Stimulated activated CD4-positive, alpha-beta T cell treated with anti-CD3 and anti-CD28 coated beads, Interleukin-4, amount 100 ng/mL, for 24 hours (primary cell): ENCODE measurements around the gene MYCBP.
"Not testable (repeated sequence)": the region's sequence is repeated elsewhere in the genome, so short reads cannot be mapped to it uniquely, and the experiment has no call there.

ENCODE experiments used
- DNase-seq: peaks from one replicate; pipeline ENCODE4 v3.0.0-alpha.2; 2020

MYCBP gene

GRCh38 chr1:38873027-38873969, at the start of gene MYCBP:
Gene MYCBP, minus strand, starts transcription at chr1:38873348. Its CDS starts 43 bp downstream, at chr1:38873305.
- peak; percentile 96 for DNase-seq

GRCh38 chr1:38919130-38919529, 46.0 kb upstream of the MYCBP start:
- no peak for DNase-seq

- DNase-seq: no peak
Observed at GRCh38 chr1:38918568-38918967, 45.4 kb upstream of the MYCBP start.

DNA sequence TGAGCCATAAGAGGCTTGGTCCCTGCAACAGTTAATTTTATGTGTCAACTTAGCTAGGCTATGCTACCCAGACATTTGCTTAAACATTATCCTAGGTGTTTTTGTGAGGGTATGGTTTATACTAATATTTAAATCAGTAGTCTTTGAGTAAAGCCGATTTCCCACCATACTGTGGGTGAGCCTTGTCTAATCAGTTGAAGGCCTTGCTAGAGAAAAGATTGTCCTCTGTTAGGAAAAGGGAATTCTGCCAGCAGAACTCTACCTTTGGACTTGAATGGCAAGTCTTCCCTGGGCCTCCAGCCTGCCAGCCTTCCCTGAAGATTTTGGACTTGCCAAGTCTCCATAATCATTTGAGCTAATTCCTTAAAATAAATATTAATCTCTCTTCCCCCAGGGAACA, 44.6 kb upstream of the MYCBP start:
- no peak for DNase-seq

GRCh38 chr1:38917337-38917736, 44.2 kb upstream of the MYCBP start:
- DNase-seq: no peak

GRCh38 chr1:38915352-38915948, 42.3 kb upstream of the MYCBP start:
- peak; percentile 24 for DNase-seq

DNA sequence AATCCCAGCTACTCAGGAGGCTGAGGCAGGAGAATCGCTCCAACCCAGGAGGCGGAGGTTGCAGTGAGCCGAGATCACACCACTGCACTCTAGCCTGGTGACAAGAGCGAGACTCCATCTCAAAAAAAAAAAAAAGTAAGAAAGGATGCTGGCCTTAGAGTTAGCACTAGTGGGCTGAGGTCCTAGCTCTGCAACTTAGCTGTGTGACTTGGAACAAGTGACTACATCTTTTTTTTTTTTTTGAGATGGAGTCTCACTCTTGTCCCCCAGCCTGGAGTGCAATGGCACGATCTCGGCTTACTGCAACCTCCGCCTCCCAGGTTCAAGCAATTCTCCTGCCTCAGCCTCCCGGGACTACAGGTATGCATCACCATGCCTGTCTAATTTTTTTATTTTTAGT, 41.8 kb upstream of the MYCBP start:
- DNase-seq: not testable (repeated sequence)

DNA sequence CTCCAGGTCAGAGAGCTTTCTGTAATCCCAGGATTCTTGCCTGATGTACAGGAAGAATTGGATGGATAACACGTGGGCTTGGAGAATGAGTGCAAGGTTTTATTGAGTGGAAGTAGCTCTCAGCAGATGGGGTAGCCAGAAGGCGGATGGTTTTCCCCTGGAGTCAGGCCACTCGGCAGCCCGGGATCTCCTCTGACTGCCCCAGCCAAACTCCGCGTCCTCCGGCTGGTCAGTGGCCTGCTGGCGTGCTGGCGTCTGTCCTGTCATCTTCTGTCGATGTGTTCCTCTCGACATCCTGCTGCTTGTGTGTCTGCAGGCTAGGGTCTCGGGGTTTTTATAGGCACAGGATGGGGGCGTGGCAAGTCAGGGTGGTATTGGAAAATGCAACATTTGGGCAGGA, 35.7 kb upstream of the MYCBP start:
- DNase-seq: no peak

DNA sequence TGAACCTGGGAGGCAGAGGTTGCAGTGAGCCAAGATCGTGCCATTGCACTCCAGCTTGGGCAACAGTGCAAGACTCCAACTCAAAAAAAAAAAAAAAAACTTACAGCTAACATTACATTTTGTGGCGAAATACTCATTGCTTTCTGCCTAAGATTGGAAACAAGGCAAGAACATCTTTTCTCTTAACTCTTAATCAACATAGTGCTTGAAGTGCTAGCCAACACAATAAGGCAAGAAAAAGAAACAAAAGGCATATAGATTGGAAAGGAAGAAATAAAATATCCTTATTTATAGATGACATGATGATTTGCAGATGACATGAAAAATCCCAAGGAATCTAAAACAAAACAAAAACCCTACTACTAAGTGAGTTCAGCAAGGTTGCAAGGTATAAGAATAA, 32.8 kb upstream of the MYCBP start:
- DNase-seq: no peak

GRCh38 chr1:38899560-38899959, 26.4 kb upstream of the MYCBP start:
- DNase-seq: no peak

DNA sequence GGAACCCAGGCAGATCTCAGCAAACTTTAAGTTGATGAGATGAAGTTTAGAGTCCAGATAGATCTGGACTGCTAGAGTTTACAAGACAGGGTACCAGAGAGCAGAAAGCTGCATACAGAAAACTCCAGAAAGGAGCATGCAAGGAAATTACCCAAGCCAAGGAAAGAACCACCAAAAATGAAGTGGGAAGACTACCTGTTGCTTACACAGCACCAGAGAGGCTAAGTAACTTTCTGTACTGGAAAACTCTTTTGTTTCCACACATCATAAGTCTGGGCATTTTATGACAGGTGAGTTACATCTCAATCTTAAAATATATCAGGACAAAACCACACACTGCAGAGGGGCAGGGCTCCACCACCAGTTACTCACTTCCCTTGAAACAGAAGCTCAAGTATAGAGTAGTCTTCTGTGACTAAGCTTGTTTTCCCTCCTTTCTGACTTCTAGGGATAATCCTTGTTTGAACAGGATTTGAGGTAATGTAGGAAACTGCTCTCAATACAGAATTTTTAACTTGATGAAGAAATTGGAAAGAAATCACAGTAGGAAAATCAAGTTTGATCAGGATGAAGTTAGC, 25.6 kb upstream of the MYCBP start:
- DNase-seq: no peak

GRCh38 chr1:38896169-38896568, 23.0 kb upstream of the MYCBP start:
- DNase-seq: no peak

- DNase-seq: no peak
Observed at GRCh38 chr1:38892976-38893375, 19.8 kb upstream of the MYCBP start.

DNA sequence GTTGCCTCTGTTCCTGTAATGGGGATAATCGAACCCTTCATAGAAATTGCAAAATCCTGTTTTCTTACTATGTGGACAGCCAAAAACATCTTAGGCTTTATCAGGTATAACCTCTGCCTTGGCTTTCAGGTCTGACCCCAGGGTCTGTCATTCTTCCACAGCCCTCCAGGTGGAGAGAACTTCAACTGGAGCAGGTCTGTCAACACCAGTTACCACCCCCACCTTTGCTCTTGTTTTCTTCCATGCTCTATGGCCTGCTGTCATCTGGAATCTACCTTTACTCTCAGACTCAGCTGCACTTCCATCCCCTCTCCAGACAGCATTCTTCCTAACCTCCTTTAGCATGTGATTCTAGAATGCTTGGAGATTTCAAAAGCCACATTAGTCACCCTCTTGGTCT, 18.6 kb upstream of the MYCBP start:
- DNase-seq: no peak

DNA sequence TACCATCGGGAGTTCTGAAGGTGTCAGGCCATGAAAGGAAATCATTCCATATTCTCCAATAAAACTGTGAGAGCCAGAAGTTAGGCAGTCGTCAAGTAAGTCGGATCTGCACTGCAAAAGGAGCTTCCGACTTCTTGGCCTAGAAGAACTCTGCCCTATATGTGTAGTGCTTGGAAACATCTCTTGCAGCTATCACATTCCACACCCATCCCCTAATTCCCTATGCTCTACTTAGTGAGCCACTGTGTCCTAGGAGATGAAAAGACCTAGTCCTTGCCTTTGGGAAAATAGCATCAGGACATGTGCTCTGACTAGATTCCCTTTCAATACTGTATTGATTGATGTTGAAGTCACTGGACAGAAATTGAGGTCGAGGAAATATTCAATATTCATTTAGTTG, 16.4 kb upstream of the MYCBP start:
- no peak for DNase-seq

- DNase-seq: no peak
Observed at GRCh38 chr1:38888423-38889333, 15.5 kb upstream of the MYCBP start.

DNA sequence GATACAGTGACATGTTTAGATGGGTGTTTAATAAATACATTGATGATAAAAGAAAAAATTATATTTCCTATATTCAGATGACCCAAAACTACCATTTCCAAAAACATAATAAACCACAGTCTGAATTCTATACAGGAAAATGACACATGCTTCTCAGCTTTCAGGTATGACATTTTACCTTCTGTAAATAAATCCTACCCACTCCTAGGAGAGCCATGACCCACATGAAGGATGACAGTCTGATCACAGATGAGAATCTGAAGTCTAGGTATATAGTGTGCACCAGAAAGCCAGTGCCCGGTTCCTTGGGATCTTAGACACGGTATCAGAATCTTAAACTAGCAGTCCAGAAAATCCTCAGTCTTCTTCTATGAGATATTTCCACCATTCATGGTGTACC, 11.9 kb upstream of the MYCBP start:
- DNase-seq: no peak

DNA sequence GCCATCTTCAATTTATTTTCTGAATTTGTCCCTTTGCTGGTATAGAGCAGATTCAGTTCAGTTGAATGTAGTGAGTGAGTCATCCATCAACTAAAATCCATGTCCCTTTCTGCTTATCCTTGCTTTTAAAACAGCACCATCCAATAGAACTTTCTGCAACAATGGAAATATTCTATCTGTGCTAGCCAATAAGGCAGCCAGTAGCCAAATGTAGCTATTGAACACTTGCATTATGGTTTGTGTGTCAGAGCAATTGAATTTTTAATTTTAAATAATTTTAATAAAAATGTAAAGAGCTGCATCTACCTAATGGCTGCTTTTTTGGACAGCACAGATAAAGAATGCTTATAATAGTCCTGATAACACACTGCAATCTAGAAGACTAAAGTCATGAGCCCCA, 8.3 kb upstream of the MYCBP start, which contains the start of gene GJA9:
Gene GJA9 (minus strand): TSS at position 101 of the 400 bp plus-strand sequence. CDS start 5,489 bp downstream, outside the sequence.
- no peak for DNase-seq

GRCh38 chr1:38875811-38876210, 2.7 kb upstream of the MYCBP start:
- DNase-seq: no peak

DNA sequence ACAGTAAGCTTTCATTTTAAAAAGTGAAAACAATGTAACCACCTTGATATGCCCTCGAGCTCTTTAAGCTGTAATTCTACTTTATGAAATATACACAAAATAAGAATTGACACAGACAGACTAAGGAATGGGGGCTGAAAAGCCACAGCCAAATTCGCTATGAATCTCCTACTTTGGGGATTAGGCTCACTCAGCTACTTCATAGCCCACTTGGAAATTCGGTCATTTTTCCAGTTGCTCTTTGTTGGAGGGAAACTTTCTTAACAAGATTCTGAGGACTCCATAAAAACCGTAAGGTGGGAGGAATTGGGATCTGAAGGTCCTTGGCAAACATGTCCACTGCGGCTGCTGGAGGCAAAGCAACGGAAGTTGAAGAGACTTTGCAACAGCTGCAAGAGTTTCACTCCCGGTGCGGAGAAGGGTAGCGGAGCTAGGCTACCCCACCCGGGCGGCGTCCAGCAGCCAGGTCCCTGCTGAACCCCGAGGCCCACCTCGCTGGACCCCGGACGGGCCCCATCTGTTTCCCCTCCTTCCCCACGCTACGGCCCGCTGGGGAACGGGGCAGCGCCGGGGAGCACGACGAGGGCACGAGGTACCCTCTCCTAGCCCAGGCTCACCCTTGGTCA, 634 bp downstream of the MYCBP start:
- DNase-seq: peak; percentile 46

DNA sequence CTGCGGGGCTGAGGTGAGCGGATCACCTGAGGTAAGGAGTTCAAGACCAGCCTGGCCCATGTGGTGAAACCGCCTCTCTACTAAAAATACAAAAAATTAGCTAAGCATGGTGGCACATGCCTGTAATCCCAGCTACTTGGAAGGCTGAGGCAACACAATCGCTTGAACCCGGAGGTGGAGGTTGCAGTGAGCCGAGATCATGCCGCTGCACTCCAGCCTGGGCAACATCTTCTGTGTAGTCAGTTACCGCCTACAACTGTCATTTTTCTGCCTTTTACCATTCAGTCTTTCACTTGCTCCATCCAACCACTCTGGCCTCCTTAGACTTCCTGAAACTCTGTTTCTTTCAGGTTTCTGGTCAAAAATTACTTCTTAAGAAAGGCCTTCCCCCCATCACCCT, 2.2 kb downstream of the MYCBP start:
- DNase-seq: no peak

GRCh38 chr1:38867208-38867607, 5.9 kb downstream of the MYCBP start:
- no peak for DNase-seq
